ENCODE results near the gene FOXC1. TPM values are rescaled to one million over a fixed set of nuclear protein-coding genes. Genes with fewer than 3 reads are reported as not detected.

Gene FOXC1
- total and polyA plus RNA-seq, 2 of the 13 experiments (the other 11 are each of a cell fraction or from before 2014, with no cell fraction given) = 0.44 to 0.55 TPM

GRCh38 chr6:1596088-1596852 is 13.4 kb upstream of the FOXC1 start (continued):
- TF ChIP-seq PLSCR1 (CRISPR knock-in tag; IDR thresholded peaks at IDR 0.05; ENCODE audit: borderline replicate concordance) = no peak
- TF ChIP-seq ZNF766 (CRISPR knock-in tag; IDR thresholded peaks at IDR 0.05; ENCODE audit: borderline replicate concordance) = peak; percentile 38; the same call in 1 of the 2 replicates
- TF ChIP-seq ATF2 (CRISPR knock-in tag; IDR thresholded peaks at IDR 0.05) = peak; percentile 17; the same call in 1 of the 2 replicates

GRCh38 chr6:1597121-1597744 is 12.5 kb upstream of the FOXC1 start:
- H3K4me2 ChIP-seq (ENCODE audit: low read depth, low read length) = no peak overlapping the region
- POLR2A ChIA-PET = no interaction called here
- peaks cover 50% of the 10 kb centered on the region for H3K4me1 ChIP-seq (ENCODE audit: insufficient read depth, low read length)
- H3K9ac ChIP-seq (ENCODE audit: insufficient read depth, low read depth, low read length) = no peak overlapping the region
- H3K27me3 ChIP-seq (ENCODE audit: control insufficient read depth in 1 of 2, insufficient read depth in 2 of 2, low read length in 2 of 2) = peaks cover 9 to 91% of the 10 kb centered on the region in 2 experiments; a peak in 4 of 5 replicates
- no peak for DNase-seq (ENCODE audit: low spot score)
- no peak for ATAC-seq
- no peaks in the 10 kb centered on the region for H3K79me2 ChIP-seq (ENCODE audit: insufficient read depth, low read length)
- H3K4me3 ChIP-seq (replicated peaks in 1 of 3; ENCODE audit: insufficient read depth in 1 of 3, low read depth in 2 of 3, low read length in 3 of 3) = no peak overlapping the region
- no TSS peak for BruUV-seq (replicated peaks)
- H3K27ac ChIP-seq (ENCODE audit: extremely low read length, insufficient read depth, low read length) = no peak overlapping the region
- no peaks in the 10 kb centered on the region for H3K9me3 ChIP-seq (ENCODE audit: low read length)
- H3K36me3 ChIP-seq (replicated peaks in 1 of 2; ENCODE audit: control insufficient read depth in 1 of 2, insufficient read depth in 2 of 2, low read length in 2 of 2) = no peaks in the 10 kb centered on the region
- CTCF ChIA-PET (ENCODE audit: low intra/inter-chr PET ratio, low total read pairs) = interaction anchor here (1.7 to 2.2 kb wide), 6 partner anchors 507 to 1037 kb away, joined by 7 to 15 read pairs (median 10); no protein-coding TSS in a partner anchor
- in situ Hi-C loops (cut with HindIII; ENCODE audit: extremely low pct_ligation_motif_present, low pct_unique_long_range_greater_than_20kb) = loop anchor here (5.0 kb wide), 2 partner anchors 755 to 1150 kb away; no protein-coding TSS in a partner anchor
- no peak overlapping the region for H2AFZ ChIP-seq (ENCODE audit: low read length)
- no peak for FAIRE-seq
- TF ChIP-seq ADNP (CRISPR knock-in tag; IDR thresholded peaks at IDR 0.05) = no peak
- WGBS (ENCODE audit: low lambda C conversion rate) = 12% methylated on average over 8 of the region's 8 CpGs
- H4K20me1 ChIP-seq (ENCODE audit: insufficient read depth, low read length) = no peaks in the 10 kb centered on the region
- intact Hi-C loops (cut with micrococcal nuclease; ENCODE audit: unreplicated experiment) = loop anchor here (1.0 to 10.0 kb wide), 6 partner anchors 508 to 1458 kb away; no protein-coding TSS in a partner anchor

Data from HepG2 (cell line).